Inflammatory macrophage treated with lipopolysaccharide for 1 hour (primary cell): ENCODE data around the gene TRRAP.

Source experiments
- DNase-seq, 2 donors: peaks; one replicate each; pipeline ENCODE4 v3.0.0-alpha.2; 2020 to 2022

Gene TRRAP

DNA sequence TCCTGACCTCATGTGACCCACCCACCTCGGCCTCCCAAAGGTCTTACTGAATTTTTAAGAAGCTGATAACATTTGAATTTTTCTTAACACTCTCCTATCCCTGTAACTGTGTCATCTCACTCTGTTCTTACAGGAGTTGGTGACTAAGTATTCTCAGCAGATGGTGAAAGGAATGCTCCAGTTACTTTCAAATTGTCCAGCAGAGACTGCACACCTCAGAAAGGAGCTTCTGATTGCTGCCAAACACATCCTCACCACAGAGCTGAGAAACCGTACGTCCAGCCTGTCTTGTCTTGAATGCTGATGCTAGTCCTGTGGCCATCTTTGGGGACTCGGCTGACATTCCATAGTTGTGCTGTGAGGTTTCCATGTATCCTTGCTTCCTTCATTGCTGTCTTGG lies 24.9 kb downstream of the TRRAP start:
- no peak for DNase-seq

DNA sequence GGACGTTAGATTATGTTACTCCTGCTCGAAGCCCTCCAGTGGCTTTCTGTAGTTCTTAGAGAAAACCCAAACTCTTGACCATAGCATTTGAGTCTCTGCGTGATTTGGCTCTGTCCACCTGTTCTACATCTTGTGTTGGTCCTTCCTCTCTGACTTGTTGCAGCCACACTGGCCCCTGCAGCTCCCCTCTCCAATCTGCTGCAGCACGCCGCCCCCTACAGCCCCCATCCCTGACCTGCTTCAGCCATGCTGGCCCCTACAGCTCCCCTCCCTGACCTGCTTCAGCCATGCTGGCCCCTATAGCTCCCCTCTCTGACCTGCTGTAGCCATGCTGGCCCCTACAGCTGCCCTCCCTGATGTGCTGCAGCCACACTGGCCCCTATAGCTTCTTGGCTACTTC lies 29.2 kb downstream of the TRRAP start:
- DNase-seq, result no peak

DNA sequence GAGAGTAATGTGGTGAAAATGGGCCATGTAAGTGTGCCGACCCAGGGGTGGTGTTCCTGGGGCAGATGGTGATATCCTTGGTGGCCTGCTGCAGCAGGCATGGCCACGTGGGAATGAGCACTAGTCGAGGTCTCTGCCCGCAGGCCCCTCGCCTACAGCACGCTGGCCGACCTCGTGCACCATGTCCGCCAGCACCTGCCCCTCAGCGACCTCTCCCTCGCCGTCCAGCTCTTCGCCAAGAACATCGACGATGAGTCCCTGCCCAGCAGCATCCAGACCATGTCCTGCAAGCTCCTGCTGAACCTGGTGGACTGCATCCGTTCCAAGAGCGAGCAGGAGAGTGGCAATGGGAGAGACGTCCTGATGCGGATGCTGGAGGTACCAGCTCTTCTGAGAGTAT lies 30.3 kb downstream of the TRRAP start:
- no peak for DNase-seq

DNA sequence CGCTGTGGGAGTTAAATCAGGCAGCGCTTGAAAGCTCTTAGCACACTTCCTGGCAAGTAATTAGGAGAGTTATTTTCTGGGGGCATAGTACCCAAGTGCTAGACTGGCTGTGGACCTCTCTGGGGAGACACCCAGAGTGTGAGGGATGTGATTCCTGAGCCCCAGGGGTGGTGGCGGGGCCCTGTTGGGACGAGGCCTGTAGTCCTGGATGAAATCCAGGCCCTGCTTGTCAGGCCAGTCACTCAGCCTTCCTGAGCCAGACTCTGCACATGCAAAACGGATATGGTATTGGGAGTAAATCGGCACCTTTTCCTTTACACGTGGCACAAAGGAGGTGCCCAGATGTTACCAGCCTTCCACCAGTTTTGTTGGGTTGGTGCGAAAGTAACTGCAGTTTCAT lies 31.2 kb downstream of the TRRAP start:
- DNase-seq, result no peak

DNA sequence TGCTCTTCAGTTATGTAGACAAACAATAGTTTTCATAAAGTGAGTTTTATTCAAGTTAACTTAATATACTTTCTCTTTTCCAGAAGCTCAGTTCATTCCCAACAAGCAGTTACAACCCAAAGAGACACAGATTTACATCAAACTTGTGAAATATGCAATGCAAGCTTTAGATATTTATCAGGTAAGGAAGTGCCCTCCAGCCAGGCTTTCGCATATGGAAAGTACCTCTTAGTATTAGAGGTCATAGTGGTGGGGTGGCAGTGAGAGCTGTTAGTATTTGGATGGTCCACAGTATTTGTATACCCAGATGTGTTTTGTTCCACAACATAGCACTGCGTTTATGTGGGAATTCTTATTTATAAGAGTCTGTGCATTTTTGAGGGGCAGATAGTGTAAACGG lies 32.1 kb downstream of the TRRAP start:
- DNase-seq, result no peak

DNA sequence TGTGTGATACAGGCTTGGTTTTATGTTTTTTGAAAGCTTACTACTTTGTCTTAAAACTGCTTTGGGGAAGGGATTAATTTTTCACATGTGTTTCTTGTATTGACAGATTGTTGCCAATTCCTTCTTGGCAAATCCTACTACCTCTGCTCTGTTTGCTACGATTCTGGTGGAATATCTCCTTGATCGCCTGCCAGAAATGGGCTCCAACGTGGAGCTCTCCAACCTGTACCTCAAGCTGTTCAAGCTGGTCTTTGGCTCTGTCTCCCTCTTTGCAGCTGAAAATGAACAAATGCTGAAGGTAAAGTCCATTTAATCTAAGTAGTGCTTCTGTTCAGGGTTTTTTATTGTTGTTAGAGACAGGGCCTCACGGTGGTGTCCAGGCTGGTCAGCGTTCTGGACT lies 33.6 kb downstream of the TRRAP start:
- no peak for DNase-seq

DNA sequence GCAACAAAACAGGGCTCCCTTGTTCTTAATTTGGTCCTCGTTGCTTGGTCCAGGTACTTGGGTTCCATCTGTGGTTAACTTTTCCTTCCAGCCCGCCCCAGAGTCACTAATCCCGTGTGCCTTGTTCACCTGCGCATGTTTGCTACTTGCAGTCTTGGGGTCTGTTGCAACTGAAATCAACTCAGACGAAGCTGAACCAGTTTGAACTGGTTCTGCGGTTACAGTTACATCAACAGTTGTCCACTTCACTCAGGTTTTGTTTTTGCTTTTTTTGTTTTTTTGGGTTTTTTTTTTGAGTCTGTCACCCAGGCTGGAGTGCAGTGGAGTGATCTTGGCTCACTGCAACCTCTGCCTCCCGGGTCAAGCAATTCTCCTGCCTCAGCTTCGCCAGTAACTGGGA lies 34.7 kb downstream of the TRRAP start:
- DNase-seq, result no peak

DNA sequence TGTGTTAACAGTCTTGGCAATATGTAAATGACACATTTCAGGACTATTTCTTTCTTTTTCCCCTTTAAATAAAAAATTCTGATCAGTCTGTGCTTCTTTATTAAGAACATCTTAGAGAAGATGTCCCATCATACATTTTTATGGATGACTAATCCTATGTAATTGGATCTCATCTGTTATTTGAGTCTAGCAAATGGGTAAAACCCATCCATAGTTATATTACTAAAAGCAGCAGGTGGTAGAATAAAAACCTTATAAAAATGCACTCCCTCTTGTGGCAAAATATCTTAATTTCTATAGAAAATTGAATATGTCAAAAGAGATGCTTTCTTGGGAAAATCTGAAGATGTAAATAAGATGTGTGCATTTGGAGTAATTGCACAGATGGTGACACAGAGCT lies 35.3 kb downstream of the TRRAP start:
- no peak for DNase-seq

DNA sequence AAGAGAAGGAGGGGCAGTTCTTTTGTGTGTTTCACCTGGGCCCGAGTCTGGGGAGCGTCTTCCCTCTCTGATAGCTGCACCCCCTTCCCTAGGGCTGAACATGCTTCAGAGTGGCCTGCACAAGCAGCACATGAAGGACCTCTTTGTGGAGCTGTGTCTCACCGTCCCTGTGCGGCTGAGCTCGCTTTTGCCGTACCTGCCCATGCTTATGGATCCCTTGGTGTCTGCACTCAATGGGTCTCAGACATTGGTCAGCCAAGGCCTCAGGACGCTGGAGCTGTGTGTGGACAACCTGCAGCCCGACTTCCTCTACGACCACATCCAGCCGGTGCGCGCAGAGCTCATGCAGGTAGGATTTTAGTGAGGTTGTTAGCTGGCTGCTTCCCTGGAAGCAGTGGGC lies 39.0 kb downstream of the TRRAP start:
- DNase-seq, result no peak

DNA sequence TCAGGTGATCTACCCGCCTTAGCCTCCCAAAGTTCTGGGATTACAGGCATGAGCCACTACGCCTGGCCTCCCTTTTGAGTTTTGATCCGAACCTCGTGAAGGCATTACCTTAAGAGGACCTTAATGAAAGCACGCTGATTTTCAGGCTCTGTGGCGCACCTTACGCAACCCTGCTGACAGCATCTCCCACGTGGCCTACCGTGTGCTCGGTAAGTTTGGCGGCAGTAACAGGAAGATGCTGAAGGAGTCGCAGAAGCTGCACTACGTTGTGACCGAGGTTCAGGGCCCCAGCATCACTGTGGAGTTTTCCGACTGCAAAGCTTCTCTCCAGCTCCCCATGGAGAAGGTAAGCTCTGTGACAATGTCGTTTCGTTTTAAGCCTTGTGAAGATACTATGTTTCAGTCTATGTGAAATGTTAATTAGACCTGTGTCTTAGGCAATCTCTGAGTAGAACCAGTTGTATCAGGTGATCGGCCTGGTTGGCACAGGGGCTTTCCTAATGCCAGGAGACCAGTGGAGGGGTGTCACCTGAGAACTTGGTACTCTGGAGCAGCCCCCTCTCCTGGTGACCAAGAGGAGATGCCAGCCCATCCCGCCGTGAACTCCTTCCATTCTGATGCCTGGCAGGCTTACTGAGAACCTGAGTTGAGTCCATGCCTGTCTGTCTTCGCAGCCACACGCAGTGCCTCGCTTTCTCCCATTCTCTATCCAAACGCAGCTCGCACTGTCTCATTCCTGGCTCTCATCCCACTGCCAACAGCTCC lies 43.5 kb downstream of the TRRAP start:
- no peak for DNase-seq

DNA sequence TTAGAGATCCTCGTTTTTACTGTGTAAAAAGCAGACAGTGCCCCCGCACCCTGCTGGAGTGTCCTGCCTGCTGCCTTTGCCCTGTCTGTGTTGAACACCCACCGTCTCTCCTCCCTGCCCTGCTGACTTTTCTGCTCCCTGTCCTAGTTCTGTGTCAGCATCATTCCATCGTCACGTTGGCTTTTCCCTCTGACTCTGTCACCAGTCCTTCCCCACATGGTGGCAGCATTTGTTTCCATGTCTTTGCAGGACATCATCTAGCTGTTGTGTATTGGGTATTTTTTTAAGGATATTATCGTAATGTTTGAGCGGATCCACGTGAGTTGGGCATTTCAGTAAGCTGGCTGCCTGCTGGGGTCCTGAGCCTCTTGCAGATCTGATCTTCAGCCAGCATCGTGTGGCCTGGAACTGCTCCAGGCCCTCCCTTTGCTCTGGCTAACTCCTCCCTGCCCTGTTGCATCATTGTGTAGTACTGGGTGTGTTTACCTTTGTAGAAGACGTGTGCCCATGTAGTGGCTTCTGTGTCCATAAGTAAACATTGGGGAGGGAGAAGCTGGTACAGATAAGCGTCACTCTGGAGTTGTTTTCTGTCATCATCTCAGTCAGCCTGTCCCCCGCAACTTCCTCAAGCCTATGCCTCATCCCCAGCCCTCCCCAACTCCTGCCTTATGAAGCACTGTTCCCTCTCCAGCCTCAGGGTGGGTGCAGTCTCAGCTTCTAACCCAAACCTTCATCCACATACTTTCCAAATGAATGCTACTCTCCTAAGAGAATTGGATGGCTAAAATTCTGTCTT lies 44.3 kb downstream of the TRRAP start:
- DNase-seq, result no peak

DNA sequence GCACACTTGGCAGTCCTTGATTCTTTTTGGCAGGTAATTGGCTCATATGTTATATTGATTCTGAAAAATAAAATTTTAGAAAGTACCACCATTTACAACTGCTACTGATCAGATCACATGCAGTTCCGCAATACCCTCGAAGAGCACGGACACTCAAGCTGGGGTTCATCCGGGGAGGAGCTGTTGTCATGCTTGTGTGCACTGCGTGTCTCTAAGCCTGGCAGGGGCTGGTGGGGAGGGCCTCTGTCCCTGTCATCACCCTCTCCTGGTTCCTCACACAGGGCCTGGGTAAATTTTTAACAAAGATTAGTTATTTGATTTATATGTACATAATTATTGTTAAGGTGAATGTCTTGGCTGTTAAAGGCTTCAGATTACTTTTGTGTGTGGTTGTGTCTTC lies 45.2 kb downstream of the TRRAP start:
- no peak for DNase-seq

DNA sequence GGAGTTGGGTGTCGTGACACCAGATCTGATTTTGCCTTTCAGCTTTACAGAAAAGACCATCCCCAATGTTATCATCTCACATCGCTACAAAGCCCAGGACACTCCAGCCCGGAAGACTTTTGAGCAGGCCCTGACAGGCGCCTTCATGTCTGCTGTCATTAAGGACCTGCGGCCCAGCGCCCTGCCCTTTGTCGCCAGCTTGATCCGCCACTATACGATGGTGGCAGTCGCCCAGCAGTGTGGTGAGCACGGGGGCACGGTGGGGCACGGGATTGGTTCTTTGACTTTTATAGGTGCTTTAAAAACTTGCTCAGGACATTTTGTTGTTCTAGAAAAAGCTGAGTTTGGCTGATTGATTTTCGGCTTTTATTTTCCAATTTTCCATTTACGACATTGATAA lies 48.8 kb downstream of the TRRAP start:
- no peak for DNase-seq

DNA sequence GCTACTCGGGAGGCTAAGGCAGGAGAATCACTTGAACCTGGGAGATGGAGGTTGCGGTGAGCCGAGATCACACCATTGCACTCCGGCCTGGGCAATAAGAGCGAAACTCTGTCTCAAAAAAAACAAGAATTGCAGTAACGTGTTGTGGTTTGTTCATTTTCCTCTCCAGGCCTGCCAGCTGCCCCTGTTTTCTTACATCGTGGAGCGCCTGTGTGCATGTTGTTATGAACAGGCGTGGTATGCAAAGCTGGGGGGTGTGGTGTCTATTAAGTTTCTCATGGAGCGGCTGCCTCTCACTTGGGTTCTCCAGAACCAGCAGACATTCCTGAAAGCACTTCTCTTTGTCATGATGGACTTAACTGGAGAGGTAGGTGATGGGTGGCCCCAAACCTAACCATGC lies 52.1 kb downstream of the TRRAP start:
- DNase-seq, result no peak

DNA sequence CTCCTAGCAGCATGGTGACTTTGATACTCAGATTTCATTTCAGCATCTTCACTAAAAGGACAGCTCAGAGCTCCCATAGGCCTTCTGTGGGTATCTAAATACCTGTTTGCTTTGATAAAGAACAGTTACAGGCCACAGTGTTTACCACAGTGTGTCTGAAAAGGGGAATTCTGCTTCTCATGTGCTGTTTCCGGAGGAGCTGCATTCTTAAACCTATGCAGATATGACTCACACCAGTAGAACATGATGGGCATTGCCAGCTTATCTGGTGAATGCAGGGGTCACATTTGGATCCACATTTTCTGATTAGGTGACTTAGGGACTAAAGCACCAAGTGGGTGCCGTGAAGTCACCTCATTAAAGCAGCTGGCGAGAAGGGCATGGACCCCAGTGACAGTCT lies 52.6 kb downstream of the TRRAP start:
- no peak for DNase-seq

DNA sequence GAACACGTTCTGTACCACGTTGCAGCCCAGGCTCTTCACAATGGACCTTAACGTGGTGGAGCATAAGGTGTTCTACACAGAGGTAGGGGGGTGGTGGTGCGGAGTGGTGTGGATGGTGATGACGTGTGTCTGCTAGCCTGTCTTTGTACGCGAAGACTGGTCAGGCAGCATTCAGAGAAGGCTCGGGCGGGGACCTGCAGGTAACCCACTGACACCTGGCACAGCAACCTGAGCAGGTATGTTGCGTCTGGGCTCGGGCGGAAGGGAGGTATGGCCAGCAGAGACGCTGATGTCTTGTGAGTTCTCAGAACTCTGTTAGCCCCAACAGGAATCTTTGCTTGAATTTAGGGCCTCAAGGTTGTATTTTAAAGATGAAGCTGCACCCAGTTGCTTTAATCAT lies 55.0 kb downstream of the TRRAP start:
- no peak for DNase-seq

DNA sequence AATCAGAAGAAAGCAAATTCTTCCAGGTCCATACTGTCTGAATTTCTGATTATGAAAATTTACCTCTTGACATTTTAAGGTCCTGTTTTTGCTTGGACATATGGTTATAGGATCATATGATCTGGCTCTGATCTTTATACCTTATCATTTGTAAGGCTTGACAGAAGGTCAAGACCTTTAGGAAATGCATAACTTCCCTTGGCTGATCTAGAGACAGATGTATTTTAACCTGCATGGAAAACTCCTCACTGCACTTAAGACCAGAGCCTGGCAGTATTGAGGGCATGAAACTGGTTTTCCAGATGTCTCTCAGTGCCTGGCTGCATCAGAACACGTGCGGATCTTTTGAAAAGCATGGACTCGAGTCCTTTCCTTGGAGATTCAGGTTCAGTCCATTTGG lies 55.9 kb downstream of the TRRAP start:
- DNase-seq, result no peak

DNA sequence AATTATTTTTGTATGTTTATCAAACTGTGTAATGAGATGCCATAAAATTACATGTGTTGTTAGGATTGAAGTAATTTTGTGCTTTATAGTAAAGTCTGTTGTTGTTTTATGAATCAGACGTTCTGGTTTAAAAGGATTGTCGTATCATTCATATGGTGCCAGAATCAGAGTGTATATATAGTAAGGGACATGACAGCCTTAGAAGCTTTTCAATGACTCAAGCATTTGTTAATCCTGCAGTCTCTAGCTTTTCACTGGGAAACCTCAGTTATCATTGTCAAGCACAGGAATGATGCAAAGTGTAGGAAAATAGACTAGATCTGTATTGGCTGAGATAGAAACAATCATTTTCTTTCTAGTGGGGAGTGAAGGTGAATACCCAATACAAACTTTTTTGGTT lies 57.5 kb downstream of the TRRAP start:
- DNase-seq, result no peak

DNA sequence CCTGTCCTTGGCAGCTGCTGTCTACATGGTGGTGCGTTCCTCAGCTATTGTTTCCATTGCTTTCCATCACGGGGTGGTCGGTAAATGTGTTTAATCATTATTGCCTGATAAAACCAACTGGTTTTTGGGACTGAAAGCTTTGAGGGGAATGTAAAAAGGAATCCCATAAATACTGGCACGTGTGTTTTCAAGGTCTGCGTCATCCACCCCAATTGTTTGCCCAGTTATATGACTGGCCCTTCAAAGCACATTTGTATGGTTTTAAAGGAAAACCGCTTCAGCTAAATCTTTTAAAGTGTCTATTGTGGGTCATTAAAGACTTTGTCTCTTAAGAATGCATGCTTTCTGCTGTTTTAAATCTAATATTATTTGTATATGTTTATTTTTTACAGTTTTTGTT lies 65.0 kb downstream of the TRRAP start:
- DNase-seq, result no peak

DNA sequence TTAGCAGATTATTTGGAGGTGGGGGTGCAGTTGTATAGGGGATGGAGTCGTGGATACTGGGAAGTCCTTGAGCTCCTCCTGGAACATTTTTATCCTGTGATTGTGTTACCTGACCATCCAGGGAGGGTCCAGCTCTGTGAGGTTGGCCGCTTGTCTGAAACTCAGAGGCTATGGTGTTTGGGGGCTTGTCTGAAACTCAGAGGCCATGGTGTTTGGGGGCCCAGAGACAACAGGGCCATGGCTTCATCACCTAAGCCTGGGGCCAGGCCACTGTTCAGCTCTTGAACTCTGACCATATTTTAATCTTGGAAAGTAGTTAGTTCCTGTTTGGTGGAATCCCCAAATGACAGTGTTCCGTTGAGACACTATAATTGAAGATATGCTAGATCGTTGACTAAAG lies 66.1 kb downstream of the TRRAP start:
- DNase-seq, result no peak

DNA sequence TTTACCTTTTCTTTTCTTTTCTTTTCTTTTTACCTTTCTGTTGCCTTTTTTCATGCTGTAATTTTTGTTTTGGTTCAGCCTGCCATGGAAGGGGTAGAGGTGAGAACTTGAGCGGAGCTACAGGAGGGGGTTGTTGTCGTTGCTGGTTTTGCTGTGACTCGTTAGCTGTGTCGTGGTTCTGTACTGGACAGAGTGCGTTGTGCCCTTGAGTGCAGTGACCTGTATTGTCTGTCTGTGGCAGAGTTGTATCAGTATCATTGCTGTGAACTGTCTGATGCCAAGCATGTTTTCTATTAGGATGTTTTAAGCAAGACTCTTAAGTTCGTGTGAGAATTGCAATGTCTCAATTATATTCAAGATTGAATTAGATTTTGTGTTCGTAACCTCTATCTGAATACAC lies 67.5 kb downstream of the TRRAP start:
- DNase-seq, result no peak

DNA sequence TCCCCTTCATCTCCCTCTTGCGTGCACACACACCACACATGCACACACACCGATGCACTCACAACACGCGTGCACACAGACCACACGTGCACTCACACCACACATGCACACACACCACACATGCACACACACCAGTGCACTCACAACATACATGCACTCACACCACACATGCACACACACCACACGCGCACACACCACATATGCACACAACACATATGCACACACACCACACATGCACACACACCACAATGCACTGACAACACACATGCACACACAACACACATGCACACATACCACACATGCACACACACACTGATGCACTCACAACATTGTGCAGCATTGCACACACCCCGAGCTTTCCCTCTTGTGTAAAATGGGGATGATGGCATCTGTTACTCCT lies 68.1 kb downstream of the TRRAP start:
- DNase-seq, result no peak

DNA sequence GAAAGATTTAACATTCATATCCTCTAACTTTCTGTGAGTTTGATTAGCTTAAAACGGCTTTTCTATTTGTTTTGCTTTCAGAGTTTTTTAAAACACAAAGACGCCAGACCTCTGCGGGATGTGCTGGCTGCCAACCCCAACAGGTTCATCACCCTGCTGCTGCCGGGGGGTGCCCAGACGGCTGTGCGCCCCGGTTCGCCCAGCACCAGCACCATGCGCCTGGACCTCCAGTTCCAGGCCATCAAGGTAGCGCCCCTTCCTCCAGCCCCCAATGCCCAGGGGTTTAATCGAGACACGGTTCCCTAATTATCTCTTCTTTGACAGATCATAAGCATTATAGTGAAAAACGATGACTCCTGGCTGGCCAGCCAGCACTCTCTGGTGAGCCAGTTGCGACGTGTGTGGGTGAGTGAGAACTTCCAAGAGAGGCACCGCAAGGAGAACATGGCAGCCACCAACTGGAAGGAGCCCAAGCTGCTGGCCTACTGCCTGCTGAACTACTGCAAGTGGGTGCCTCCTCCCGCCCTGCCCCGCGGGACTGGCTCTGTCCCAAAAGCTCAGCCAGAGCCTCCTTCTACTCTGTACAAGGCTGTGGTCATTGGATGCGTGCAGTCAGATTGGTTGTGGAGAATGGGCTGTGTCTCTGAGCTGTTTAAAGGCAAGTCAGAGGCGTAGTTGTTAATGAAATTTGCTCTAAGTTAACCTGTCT lies 71.2 kb downstream of the TRRAP start:
- DNase-seq, result no peak

DNA sequence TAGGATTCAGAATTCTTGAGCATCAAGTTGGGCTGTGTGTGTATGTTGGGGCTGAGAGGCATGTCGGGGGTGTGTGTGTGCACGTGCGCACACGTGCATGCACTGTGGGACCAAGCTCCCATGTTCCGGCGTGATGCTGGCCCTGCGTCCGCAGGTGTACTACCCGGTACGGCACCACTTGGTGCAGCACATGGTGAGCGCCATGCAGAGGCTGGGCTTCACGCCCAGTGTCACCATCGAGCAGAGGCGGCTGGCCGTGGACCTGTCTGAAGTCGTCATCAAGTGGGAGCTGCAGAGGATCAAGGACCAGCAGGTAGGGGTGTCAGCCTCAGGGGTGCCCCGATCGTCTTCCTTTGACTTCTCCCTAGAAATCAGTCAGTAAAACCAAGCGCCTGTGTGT lies 77.7 kb downstream of the TRRAP start:
- DNase-seq, result no peak
